ENCODE measurements around the gene ADAMTS2.

DNA sequence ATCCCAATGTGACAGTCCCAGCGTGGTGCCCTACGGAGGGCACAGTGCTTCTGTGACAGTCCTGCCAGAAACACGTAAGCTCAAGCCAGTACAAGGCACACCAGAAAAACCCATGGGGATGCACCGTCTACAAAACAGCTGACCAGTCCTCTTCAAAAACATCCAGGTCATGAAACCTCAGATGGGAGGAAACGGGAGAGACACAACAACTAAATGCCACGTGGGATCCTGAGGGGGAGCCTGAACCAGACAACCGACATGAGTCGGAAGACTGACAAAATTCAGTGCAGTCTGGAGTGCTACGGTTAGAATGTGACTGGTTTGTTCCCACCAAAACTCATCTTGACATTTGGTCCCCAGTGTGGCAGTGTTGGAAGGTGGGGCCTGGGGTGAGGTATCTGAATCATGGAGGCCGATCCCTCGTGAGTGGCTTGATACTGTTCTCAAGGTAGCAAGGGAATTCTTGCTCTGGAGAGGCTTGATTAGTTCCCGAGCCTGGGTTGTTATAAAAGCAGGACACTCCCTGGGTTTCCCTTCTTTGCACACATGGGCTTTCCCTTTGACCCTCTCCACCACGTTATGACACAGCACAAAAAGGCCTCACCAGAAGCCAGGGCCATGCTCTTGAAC, 55.4 kb downstream of the ADAMTS2 start:
- TF ChIP-seq, protein P1, sequence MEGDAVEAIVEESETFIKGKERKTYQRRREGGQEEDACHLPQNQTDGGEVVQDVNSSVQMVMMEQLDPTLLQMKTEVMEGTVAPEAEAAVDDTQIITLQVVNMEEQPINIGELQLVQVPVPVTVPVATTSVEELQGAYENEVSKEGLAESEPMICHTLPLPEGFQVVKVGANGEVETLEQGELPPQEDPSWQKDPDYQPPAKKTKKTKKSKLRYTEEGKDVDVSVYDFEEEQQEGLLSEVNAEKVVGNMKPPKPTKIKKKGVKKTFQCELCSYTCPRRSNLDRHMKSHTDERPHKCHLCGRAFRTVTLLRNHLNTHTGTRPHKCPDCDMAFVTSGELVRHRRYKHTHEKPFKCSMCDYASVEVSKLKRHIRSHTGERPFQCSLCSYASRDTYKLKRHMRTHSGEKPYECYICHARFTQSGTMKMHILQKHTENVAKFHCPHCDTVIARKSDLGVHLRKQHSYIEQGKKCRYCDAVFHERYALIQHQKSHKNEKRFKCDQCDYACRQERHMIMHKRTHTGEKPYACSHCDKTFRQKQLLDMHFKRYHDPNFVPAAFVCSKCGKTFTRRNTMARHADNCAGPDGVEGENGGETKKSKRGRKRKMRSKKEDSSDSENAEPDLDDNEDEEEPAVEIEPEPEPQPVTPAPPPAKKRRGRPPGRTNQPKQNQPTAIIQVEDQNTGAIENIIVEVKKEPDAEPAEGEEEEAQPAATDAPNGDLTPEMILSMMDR (IDR thresholded peaks at IDR 0.05; ENCODE audit: low read length): no peak
- no peak for TF ChIP-seq EZH2 (IDR thresholded peaks at IDR 0.05; ENCODE audit: borderline replicate concordance, low read length)

Measured in OCI-LY1 (cell line).